PFSK-1 (cell line): ENCODE measurements around the gene NUDT22.
A peak's percentile ranks its signal among the peaks of the same experiment; 100 is the strongest.

Experiments used
- FOXP2 ChIP-seq: optimal IDR thresholded peaks from 2 replicates; pipeline ENCODE3; 2011; ENCODE audit warnings: borderline replicate concordance, control low read depth, inconsistent platforms; ENCODE audit not compliant: insufficient read depth; ENCODE audit errors: extremely low read length, extremely low read depth
- POLR2AphosphoS5 ChIP-seq: IDR thresholded peaks from 2 replicates; pipeline ENCODE4 v1.6.1; 2012; ENCODE audit warnings: low read depth, mild to moderate bottlenecking, control low read depth, low read length, moderate library complexity
- REST ChIP-seq, 2 experiments: IDR thresholded peaks; 2 replicates each; pipeline versions ENCODE4 v1.6.1 to v1.8.0; 2011 to 2012; ENCODE audit warnings: low read depth in 2 of 2, low read length in 2 of 2, control low read depth in 1 of 2, inconsistent platforms in 1 of 2, mild to moderate bottlenecking in 1 of 2, moderate library complexity in 1 of 2; ENCODE audit not compliant: insufficient read depth in 1 of 2
- SIN3A ChIP-seq: IDR thresholded peaks from 2 replicates; pipeline ENCODE4 v1.6.1; 2012; ENCODE audit warnings: mild to moderate bottlenecking, low read length, moderate library complexity, borderline replicate concordance; ENCODE audit not compliant: insufficient read depth
- TAF1 ChIP-seq: IDR thresholded peaks from 2 replicates; pipeline ENCODE4 v1.6.1; 2012; ENCODE audit warnings: low read length, control low read depth, borderline replicate concordance; ENCODE audit not compliant: insufficient read depth

NUDT22 gene

DNA sequence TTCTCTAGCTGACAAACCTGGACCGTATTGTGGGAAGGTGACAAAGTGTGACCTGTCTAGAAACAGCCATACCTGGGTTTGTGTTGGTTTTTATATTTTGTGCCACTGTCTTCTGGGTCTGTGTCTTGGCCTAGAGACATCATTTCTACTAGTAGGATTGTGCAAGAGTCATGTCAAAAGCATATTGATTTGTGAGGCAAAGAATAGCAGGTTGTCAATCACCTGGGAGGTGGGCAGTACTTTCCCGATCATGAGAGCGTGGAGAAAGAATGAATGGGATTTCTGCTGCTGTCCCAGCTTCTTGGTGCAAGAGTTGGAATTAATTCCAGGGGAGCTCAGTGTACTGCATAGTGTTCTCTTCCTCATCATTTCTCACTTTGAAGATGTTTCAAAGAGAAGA is 24.5 kb upstream of the NUDT22 start:
- TF ChIP-seq SIN3A (no peak), TAF1 (no peak), POLR2AphosphoS5 (no peak), FOXP2 (no peak), REST (IDR thresholded peaks at IDR 0.05; ENCODE audit: insufficient read depth in 1 of 2, low read depth in 2 of 2, low read length in 2 of 2) (no peak)

- no peak for TF ChIP-seq SIN3A
- TF ChIP-seq FOXP2 = no peak
- no peak for TF ChIP-seq TAF1
- no peak for TF ChIP-seq POLR2AphosphoS5
- TF ChIP-seq REST (IDR thresholded peaks at IDR 0.05; ENCODE audit: insufficient read depth in 1 of 2, low read depth in 2 of 2, low read length in 2 of 2) = no peak
Measured at GRCh38 chr11:64202992-64203391, 23.1 kb upstream of the NUDT22 start.

GRCh38 chr11:64203421-64204079 is 22.5 kb upstream of the NUDT22 start:
- TF ChIP-seq POLR2AphosphoS5 = no peak
- TF ChIP-seq REST (IDR thresholded peaks at IDR 0.05; ENCODE audit: insufficient read depth in 1 of 2, low read depth in 2 of 2, low read length in 2 of 2) = no peak
- no peak for TF ChIP-seq SIN3A
- no peak for TF ChIP-seq FOXP2

- no peak for TF ChIP-seq TAF1
- TF ChIP-seq SIN3A = no peak
- no peak for TF ChIP-seq POLR2AphosphoS5
- no peak for TF ChIP-seq REST (IDR thresholded peaks at IDR 0.05; ENCODE audit: insufficient read depth in 1 of 2, low read depth in 2 of 2, low read length in 2 of 2)
- no peak for TF ChIP-seq FOXP2
Measured at GRCh38 chr11:64204080-64204440, 22.0 kb upstream of the NUDT22 start.

- TF ChIP-seq REST (IDR thresholded peaks at IDR 0.05; ENCODE audit: insufficient read depth in 1 of 2, low read depth in 2 of 2, low read length in 2 of 2) (no peak), POLR2AphosphoS5 (peak; percentile 30; the same call in 1 of the 2 replicates), FOXP2 (no peak)
Measured at GRCh38 chr11:64204464-64204989, 21.5 kb upstream of the NUDT22 start.
